ENCODE measurements around the gene OR2M2. TPM values are rescaled to one million over a fixed set of nuclear protein-coding genes. Genes with fewer than 3 reads are reported as not detected.

Gene OR2M2
- polyA plus RNA-seq, 1 of the 3 experiments (the other 2 are of a cell fraction) = not detected

DNA sequence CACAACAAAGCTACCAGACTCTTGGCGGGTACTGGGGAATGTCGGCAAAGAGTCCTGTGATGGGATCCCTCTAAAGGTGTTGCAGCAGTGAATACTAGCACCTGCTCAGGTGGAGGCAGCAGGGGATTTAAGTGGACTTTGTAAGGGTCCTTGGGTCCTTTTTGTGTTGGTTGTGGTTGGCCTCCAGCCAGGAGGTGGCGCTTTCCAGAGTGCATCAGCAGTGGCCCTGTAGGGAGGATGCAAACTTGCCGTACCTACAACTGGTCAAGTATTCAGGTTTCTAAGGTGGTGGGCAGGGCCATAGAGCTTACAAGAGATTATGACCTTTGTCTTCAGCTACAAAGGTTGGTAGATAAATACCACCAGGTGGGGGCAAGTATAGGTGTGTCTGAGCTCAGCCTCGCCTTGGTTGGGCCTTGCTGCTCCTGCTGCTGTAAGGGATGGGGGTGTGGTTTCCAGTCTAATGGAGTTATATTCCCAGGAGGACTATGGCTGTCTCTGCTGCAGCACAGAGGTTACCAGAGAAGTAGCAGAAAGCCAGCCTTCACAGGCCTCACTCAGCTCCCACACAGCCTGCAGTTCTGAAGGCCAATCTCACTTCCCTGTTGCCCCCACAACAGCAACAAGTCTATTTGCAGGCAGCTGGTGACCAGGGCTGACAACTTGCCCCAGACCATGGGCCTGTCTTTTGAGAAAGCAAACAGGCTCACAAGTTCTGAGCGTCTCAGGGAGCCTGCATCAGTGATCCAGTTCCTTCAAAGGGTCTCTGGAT is 22.4 kb upstream of the OR2M2 start:
- TF ChIP-seq, protein P1, sequence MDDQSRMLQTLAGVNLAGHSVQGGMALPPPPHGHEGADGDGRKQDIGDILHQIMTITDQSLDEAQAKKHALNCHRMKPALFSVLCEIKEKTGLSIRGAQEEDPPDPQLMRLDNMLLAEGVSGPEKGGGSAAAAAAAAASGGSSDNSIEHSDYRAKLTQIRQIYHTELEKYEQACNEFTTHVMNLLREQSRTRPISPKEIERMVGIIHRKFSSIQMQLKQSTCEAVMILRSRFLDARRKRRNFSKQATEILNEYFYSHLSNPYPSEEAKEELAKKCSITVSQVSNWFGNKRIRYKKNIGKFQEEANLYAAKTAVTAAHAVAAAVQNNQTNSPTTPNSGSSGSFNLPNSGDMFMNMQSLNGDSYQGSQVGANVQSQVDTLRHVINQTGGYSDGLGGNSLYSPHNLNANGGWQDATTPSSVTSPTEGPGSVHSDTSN (IDR thresholded peaks at IDR 0.05) = no peak
- TF ChIP-seq TCF12 (IDR thresholded peaks at IDR 0.05) (no peak), FOSL2 (IDR thresholded peaks at IDR 0.05; ENCODE audit: borderline replicate concordance, low read depth) (no peak), ELF1 (IDR thresholded peaks at IDR 0.05) (no peak), CHD2 (IDR thresholded peaks at IDR 0.05; ENCODE audit: low read length, partially characterized antibody) (no peak), FOXJ3 (CRISPR knock-in tag; IDR thresholded peaks at IDR 0.05) (no peak), JUND (IDR thresholded peaks at IDR 0.05) (no peak), NFIC (IDR thresholded peaks at IDR 0.05; ENCODE audit: borderline replicate concordance) (no peak), SMC3 (IDR thresholded peaks at IDR 0.05; ENCODE audit: low read depth, low read length) (no peak), GATA2 (CRISPR knock-in tag; IDR thresholded peaks at IDR 0.05) (no peak), RXRA (IDR thresholded peaks at IDR 0.05; ENCODE audit: borderline replicate concordance, low read depth) (no peak), RCOR1 (IDR thresholded peaks at IDR 0.05; ENCODE audit: low read length) (no peak)
- TF ChIP-seq, protein P2, sequence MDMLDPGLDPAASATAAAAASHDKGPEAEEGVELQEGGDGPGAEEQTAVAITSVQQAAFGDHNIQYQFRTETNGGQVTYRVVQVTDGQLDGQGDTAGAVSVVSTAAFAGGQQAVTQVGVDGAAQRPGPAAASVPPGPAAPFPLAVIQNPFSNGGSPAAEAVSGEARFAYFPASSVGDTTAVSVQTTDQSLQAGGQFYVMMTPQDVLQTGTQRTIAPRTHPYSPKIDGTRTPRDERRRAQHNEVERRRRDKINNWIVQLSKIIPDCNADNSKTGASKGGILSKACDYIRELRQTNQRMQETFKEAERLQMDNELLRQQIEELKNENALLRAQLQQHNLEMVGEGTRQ (IDR thresholded peaks at IDR 0.05; ENCODE audit: borderline replicate concordance, low read depth, low read length) = no peak
- TF ChIP-seq, protein P3, sequence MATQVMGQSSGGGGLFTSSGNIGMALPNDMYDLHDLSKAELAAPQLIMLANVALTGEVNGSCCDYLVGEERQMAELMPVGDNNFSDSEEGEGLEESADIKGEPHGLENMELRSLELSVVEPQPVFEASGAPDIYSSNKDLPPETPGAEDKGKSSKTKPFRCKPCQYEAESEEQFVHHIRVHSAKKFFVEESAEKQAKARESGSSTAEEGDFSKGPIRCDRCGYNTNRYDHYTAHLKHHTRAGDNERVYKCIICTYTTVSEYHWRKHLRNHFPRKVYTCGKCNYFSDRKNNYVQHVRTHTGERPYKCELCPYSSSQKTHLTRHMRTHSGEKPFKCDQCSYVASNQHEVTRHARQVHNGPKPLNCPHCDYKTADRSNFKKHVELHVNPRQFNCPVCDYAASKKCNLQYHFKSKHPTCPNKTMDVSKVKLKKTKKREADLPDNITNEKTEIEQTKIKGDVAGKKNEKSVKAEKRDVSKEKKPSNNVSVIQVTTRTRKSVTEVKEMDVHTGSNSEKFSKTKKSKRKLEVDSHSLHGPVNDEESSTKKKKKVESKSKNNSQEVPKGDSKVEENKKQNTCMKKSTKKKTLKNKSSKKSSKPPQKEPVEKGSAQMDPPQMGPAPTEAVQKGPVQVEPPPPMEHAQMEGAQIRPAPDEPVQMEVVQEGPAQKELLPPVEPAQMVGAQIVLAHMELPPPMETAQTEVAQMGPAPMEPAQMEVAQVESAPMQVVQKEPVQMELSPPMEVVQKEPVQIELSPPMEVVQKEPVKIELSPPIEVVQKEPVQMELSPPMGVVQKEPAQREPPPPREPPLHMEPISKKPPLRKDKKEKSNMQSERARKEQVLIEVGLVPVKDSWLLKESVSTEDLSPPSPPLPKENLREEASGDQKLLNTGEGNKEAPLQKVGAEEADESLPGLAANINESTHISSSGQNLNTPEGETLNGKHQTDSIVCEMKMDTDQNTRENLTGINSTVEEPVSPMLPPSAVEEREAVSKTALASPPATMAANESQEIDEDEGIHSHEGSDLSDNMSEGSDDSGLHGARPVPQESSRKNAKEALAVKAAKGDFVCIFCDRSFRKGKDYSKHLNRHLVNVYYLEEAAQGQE (IDR thresholded peaks at IDR 0.05; ENCODE audit: low read depth, low read length) = no peak
- TF ChIP-seq, protein P4, sequence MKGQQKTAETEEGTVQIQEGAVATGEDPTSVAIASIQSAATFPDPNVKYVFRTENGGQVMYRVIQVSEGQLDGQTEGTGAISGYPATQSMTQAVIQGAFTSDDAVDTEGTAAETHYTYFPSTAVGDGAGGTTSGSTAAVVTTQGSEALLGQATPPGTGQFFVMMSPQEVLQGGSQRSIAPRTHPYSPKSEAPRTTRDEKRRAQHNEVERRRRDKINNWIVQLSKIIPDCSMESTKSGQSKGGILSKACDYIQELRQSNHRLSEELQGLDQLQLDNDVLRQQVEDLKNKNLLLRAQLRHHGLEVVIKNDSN (IDR thresholded peaks at IDR 0.05; ENCODE audit: borderline replicate concordance, low read depth) = no peak
- ChIA-PET CTCF (no interaction called here), POLR2A (no interaction called here)
- H3K27me3 ChIP-seq (ENCODE audit: insufficient read depth) = no peaks in the 10 kb centered on the region
- no peaks in the 10 kb centered on the region for H4K20me1 ChIP-seq (ENCODE audit: insufficient read depth)
- H3K9me2 ChIP-seq = no peaks in the 10 kb centered on the region
- no peak overlapping the region for H3K9ac ChIP-seq
- H3K4me1 ChIP-seq (ENCODE audit: control insufficient read depth in 1 of 2, insufficient read depth in 2 of 2, low read depth in 1 of 2, low read length in 1 of 2) = no peaks in the 10 kb centered on the region
- H3F3A ChIP-seq (replicated peaks; ENCODE audit: insufficient read depth) = no peaks in the 10 kb centered on the region
- no peaks in the 10 kb centered on the region for H3K36me3 ChIP-seq (replicated peaks in 1 of 2; ENCODE audit: control insufficient read depth in 1 of 2, insufficient read depth in 2 of 2, low read length in 1 of 2)
- H2AFZ ChIP-seq (ENCODE audit: low read depth) = no peak overlapping the region
- no peak overlapping the region for H3K4me2 ChIP-seq
- H3K79me2 ChIP-seq (ENCODE audit: insufficient read depth) = no peaks in the 10 kb centered on the region
- WGBS (ENCODE audit: low lambda C conversion rate) = 11% methylated on average over 3 of the region's 6 CpGs
- peaks cover 10% of the 10 kb centered on the region; the same call in 1 of the 2 replicates for H3K9me3 ChIP-seq
- no peak overlapping the region for H3K27ac ChIP-seq (ENCODE audit: low read depth in 2 of 2, low read length in 1 of 2)
- H3K4me3 ChIP-seq (ENCODE audit: low read depth in 2 of 2, low read length in 1 of 2) = no peak overlapping the region
- no peak for DNase-seq

All from SK-N-SH (cell line).